PFSK-1 (cell line): ENCODE results near the gene RHEB.

ENCODE experiments used
- FOXP2 ChIP-seq: optimal IDR thresholded peaks from 2 replicates; pipeline ENCODE3; 2011; ENCODE audit warnings: borderline replicate concordance, control low read depth, inconsistent platforms; ENCODE audit not compliant: insufficient read depth; ENCODE audit errors: extremely low read length, extremely low read depth
- POLR2AphosphoS5 ChIP-seq: IDR thresholded peaks from 2 replicates; pipeline ENCODE4 v1.6.1; 2012; ENCODE audit warnings: low read depth, mild to moderate bottlenecking, control low read depth, low read length, moderate library complexity
- SIN3A ChIP-seq: IDR thresholded peaks from 2 replicates; pipeline ENCODE4 v1.6.1; 2012; ENCODE audit warnings: mild to moderate bottlenecking, low read length, moderate library complexity, borderline replicate concordance; ENCODE audit not compliant: insufficient read depth
- TAF1 ChIP-seq: IDR thresholded peaks from 2 replicates; pipeline ENCODE4 v1.6.1; 2012; ENCODE audit warnings: low read length, control low read depth, borderline replicate concordance; ENCODE audit not compliant: insufficient read depth
- TF ChIP-seq, protein P1 (sequence below), 2 experiments: IDR thresholded peaks; 2 replicates each; pipeline versions ENCODE4 v1.6.1 to v1.8.0; 2011 to 2012; ENCODE audit warnings: low read depth in 2 of 2, low read length in 2 of 2, control low read depth in 1 of 2, inconsistent platforms in 1 of 2, mild to moderate bottlenecking in 1 of 2, moderate library complexity in 1 of 2; ENCODE audit not compliant: insufficient read depth in 1 of 2

The RHEB gene

DNA sequence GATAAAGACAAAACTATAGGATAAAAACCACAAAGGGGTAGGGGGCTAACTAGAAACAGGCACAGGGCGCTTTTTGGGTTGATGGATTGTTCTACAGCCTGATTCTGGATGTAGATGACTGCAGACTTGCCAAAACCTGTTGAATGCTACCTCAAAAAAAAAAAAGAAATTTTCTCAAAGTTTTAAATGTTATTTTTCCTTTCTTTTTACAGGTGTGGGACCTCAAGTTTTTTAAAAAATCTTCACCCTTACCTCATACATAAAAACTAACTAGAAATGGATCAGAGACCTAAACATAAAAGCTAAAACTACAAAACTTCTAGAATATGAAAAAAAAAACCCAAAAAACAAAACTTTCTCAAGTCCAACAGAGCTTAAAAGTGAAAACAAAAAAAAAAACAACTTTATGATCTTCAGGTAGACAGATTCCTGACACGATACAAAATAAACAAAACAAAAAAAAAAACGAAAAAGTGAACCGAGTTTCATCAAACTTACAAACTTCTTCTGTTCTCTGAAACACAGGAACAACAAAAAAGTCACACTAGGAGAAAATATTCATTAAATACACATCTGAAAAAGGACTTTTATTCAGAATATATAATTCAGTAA, 14.9 kb downstream of the RHEB start:
- TF ChIP-seq POLR2AphosphoS5 (no peak), FOXP2 (no peak), SIN3A (no peak), TAF1 (no peak)
- TF ChIP-seq, protein P1, sequence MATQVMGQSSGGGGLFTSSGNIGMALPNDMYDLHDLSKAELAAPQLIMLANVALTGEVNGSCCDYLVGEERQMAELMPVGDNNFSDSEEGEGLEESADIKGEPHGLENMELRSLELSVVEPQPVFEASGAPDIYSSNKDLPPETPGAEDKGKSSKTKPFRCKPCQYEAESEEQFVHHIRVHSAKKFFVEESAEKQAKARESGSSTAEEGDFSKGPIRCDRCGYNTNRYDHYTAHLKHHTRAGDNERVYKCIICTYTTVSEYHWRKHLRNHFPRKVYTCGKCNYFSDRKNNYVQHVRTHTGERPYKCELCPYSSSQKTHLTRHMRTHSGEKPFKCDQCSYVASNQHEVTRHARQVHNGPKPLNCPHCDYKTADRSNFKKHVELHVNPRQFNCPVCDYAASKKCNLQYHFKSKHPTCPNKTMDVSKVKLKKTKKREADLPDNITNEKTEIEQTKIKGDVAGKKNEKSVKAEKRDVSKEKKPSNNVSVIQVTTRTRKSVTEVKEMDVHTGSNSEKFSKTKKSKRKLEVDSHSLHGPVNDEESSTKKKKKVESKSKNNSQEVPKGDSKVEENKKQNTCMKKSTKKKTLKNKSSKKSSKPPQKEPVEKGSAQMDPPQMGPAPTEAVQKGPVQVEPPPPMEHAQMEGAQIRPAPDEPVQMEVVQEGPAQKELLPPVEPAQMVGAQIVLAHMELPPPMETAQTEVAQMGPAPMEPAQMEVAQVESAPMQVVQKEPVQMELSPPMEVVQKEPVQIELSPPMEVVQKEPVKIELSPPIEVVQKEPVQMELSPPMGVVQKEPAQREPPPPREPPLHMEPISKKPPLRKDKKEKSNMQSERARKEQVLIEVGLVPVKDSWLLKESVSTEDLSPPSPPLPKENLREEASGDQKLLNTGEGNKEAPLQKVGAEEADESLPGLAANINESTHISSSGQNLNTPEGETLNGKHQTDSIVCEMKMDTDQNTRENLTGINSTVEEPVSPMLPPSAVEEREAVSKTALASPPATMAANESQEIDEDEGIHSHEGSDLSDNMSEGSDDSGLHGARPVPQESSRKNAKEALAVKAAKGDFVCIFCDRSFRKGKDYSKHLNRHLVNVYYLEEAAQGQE (IDR thresholded peaks at IDR 0.05; ENCODE audit: insufficient read depth in 1 of 2, low read depth in 2 of 2, low read length in 2 of 2), result no peak

GRCh38 chr7:151503902-151504714, 15.6 kb downstream of the RHEB start:
- TF ChIP-seq FOXP2, result no peak
- TF ChIP-seq, protein P1 (IDR thresholded peaks at IDR 0.05; ENCODE audit: insufficient read depth in 1 of 2, low read depth in 2 of 2, low read length in 2 of 2), result no peak
- TF ChIP-seq SIN3A, result no peak
- no peak for TF ChIP-seq POLR2AphosphoS5
- TF ChIP-seq TAF1, result no peak

GRCh38 chr7:151501676-151502075, 18.0 kb downstream of the RHEB start:
- TF ChIP-seq, protein P1 (IDR thresholded peaks at IDR 0.05; ENCODE audit: insufficient read depth in 1 of 2, low read depth in 2 of 2, low read length in 2 of 2), result no peak
- TF ChIP-seq TAF1, result no peak
- TF ChIP-seq SIN3A, result no peak
- TF ChIP-seq FOXP2, result no peak
- no peak for TF ChIP-seq POLR2AphosphoS5

DNA sequence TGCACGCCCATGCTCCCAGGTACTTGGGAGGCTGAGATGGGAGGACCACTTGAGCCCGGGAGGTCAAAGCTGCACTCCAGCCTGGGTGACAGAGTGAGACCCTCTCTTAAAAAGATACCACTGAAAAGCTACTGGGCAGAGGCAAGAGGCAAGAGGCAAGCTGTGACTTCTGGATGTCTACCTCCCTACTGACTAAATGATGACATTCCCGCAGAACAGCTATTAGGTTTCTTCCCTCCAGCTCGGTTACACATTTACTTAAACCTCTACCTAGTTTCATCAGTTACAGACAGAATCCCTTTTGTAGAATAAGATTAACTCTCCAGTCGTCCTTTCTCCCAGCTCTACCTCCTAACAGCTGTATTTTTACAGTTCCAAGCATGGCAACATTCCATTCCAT, 21.2 kb downstream of the RHEB start:
- no peak for TF ChIP-seq SIN3A
- TF ChIP-seq FOXP2, result no peak
- no peak for TF ChIP-seq POLR2AphosphoS5
- TF ChIP-seq TAF1, result no peak
- TF ChIP-seq, protein P1 (IDR thresholded peaks at IDR 0.05; ENCODE audit: insufficient read depth in 1 of 2, low read depth in 2 of 2, low read length in 2 of 2), result no peak
